ENCODE results near the gene PHC3.

Gene PHC3

GRCh38 chr3:170100944-170101343 lies 80.6 kb downstream of the PHC3 start:
- no peak for DNase-seq (ENCODE audit: extremely low spot score)
- CTCF ChIA-PET = interaction anchor here (0.8 to 5.0 kb wide), 3 partner anchors 16 to 27 kb away, joined by 3 to 26 read pairs (median 4); no protein-coding TSS in a partner anchor
- POLR2A ChIA-PET = no interaction called here
- TF ChIP-seq, protein P1, sequence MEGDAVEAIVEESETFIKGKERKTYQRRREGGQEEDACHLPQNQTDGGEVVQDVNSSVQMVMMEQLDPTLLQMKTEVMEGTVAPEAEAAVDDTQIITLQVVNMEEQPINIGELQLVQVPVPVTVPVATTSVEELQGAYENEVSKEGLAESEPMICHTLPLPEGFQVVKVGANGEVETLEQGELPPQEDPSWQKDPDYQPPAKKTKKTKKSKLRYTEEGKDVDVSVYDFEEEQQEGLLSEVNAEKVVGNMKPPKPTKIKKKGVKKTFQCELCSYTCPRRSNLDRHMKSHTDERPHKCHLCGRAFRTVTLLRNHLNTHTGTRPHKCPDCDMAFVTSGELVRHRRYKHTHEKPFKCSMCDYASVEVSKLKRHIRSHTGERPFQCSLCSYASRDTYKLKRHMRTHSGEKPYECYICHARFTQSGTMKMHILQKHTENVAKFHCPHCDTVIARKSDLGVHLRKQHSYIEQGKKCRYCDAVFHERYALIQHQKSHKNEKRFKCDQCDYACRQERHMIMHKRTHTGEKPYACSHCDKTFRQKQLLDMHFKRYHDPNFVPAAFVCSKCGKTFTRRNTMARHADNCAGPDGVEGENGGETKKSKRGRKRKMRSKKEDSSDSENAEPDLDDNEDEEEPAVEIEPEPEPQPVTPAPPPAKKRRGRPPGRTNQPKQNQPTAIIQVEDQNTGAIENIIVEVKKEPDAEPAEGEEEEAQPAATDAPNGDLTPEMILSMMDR (IDR thresholded peaks at IDR 0.05; ENCODE audit: control extremely low read depth, extremely low read depth, low read depth, missing control alignments) = no peak

GRCh38 chr3:170098753-170099152 lies 82.8 kb downstream of the PHC3 start:
- ChIA-PET POLR2A (no interaction called here), CTCF (interaction anchor here (0.6 to 5.0 kb wide), 6 partner anchors 8 to 47 kb away, joined by 3 to 26 read pairs (median 4); no protein-coding TSS in a partner anchor)
- DNase-seq (ENCODE audit: extremely low spot score) = no peak
- TF ChIP-seq, protein P1 (IDR thresholded peaks at IDR 0.05; ENCODE audit: control extremely low read depth, extremely low read depth, low read depth, missing control alignments) = no peak

GRCh38 chr3:170096342-170096741 lies 85.2 kb downstream of the PHC3 start:
- no peak for DNase-seq (ENCODE audit: extremely low spot score)
- TF ChIP-seq, protein P1 (IDR thresholded peaks at IDR 0.05; ENCODE audit: control extremely low read depth, extremely low read depth, low read depth, missing control alignments) = no peak
- ChIA-PET POLR2A (interaction anchor here (0.6 kb wide), 1 partner anchor 115 kb away, joined by 4 read pairs; no protein-coding TSS in a partner anchor), CTCF (interaction anchor here (2.8 to 3.0 kb wide), 2 partner anchors 8 to 17 kb away, joined by 10 read pairs; no protein-coding TSS in a partner anchor)

DNA sequence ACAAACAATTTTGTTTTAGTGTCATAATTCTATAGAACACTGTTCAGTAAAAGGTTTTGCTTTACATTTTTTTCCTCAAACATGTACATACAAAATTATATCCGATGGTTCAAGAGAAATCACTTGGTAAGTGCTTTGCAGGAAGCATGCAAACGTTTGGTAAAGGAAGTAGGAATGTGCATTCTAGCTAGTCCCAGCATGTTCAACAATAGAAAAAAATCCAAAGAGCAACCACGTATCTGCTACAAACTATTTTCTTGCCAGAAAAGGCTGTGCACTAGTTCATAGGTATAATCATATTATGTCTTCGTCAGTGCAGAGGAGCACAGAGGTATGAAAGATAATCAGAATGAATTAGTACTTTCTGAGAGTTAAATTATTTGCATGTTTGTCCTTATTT lies 85.8 kb downstream of the PHC3 start:
- ChIA-PET POLR2A (no interaction called here), CTCF (interaction anchor here (0.8 to 3.0 kb wide), 5 partner anchors 8 to 33 kb away, joined by 3 to 10 read pairs (median 4); no protein-coding TSS in a partner anchor)
- TF ChIP-seq, protein P1 (IDR thresholded peaks at IDR 0.05; ENCODE audit: control extremely low read depth, extremely low read depth, low read depth, missing control alignments) = no peak
- no peak for DNase-seq (ENCODE audit: extremely low spot score)

- POLR2A ChIA-PET = interaction anchor here (0.5 kb wide), 1 partner anchor 272 kb away, joined by 3 read pairs; no protein-coding TSS in a partner anchor
- TF ChIP-seq, protein P1 (IDR thresholded peaks at IDR 0.05; ENCODE audit: control extremely low read depth, extremely low read depth, low read depth, missing control alignments) = no peak
- no peak for DNase-seq (ENCODE audit: extremely low spot score)
- CTCF ChIA-PET = interaction anchor here (1.1 to 1.9 kb wide), 2 partner anchors 15 to 26 kb away, joined by 3 to 4 read pairs; no protein-coding TSS in a partner anchor
These were observed 88.6 kb downstream of the PHC3 start for GRCh38 chr3:170092907-170093306.

GRCh38 chr3:170090601-170090981 lies 90.9 kb downstream of the PHC3 start:
- POLR2A ChIA-PET = no interaction called here
- no peak for DNase-seq (ENCODE audit: extremely low spot score)
- TF ChIP-seq, protein P1 (IDR thresholded peaks at IDR 0.05; ENCODE audit: control extremely low read depth, extremely low read depth, low read depth, missing control alignments) = no peak
- CTCF ChIA-PET = interaction anchor here (0.8 to 1.6 kb wide), 4 partner anchors 9 to 33 kb away, joined by 3 to 8 read pairs (median 4); no protein-coding TSS in a partner anchor

Measured in GM10248 (cell line).